PFSK-1 (cell line): Measurements from ENCODE around the gene PCA3.

Source experiments
- FOXP2 ChIP-seq: optimal IDR thresholded peaks from 2 replicates; pipeline ENCODE3; 2011; ENCODE audit warnings: borderline replicate concordance, control low read depth, inconsistent platforms; ENCODE audit not compliant: insufficient read depth; ENCODE audit errors: extremely low read length, extremely low read depth
- POLR2AphosphoS5 ChIP-seq: IDR thresholded peaks from 2 replicates; pipeline ENCODE4 v1.6.1; 2012; ENCODE audit warnings: low read depth, mild to moderate bottlenecking, control low read depth, low read length, moderate library complexity
- SIN3A ChIP-seq: IDR thresholded peaks from 2 replicates; pipeline ENCODE4 v1.6.1; 2012; ENCODE audit warnings: mild to moderate bottlenecking, low read length, moderate library complexity, borderline replicate concordance; ENCODE audit not compliant: insufficient read depth
- TAF1 ChIP-seq: IDR thresholded peaks from 2 replicates; pipeline ENCODE4 v1.6.1; 2012; ENCODE audit warnings: low read length, control low read depth, borderline replicate concordance; ENCODE audit not compliant: insufficient read depth
- TF ChIP-seq, protein P1 (sequence below), 2 experiments: IDR thresholded peaks; 2 replicates each; pipeline versions ENCODE4 v1.6.1 to v1.8.0; 2011 to 2012; ENCODE audit warnings: low read depth in 2 of 2, low read length in 2 of 2, control low read depth in 1 of 2, inconsistent platforms in 1 of 2, mild to moderate bottlenecking in 1 of 2, moderate library complexity in 1 of 2; ENCODE audit not compliant: insufficient read depth in 1 of 2

PCA3 gene

DNA sequence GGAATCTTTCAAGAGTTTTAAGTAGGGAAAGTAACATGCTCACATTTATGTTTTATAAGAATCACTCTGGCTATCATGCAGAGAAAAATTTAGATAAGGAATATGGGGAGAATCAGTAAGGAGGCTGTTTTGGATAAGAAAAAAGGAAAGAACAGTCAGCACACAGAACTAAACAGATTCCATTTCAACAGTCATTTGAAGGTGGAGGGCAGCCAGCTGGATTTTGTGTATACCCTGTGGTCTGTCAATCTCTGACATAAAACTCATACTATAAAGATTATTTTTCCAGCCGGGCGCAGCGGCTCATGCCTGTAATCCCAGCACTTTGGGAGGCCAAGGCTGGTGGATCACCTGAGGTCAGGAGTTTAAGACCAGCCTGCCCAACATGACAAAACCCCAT lies 64.2 kb downstream of the PCA3 start:
- TF ChIP-seq POLR2AphosphoS5, result no peak
- TF ChIP-seq, protein P1, sequence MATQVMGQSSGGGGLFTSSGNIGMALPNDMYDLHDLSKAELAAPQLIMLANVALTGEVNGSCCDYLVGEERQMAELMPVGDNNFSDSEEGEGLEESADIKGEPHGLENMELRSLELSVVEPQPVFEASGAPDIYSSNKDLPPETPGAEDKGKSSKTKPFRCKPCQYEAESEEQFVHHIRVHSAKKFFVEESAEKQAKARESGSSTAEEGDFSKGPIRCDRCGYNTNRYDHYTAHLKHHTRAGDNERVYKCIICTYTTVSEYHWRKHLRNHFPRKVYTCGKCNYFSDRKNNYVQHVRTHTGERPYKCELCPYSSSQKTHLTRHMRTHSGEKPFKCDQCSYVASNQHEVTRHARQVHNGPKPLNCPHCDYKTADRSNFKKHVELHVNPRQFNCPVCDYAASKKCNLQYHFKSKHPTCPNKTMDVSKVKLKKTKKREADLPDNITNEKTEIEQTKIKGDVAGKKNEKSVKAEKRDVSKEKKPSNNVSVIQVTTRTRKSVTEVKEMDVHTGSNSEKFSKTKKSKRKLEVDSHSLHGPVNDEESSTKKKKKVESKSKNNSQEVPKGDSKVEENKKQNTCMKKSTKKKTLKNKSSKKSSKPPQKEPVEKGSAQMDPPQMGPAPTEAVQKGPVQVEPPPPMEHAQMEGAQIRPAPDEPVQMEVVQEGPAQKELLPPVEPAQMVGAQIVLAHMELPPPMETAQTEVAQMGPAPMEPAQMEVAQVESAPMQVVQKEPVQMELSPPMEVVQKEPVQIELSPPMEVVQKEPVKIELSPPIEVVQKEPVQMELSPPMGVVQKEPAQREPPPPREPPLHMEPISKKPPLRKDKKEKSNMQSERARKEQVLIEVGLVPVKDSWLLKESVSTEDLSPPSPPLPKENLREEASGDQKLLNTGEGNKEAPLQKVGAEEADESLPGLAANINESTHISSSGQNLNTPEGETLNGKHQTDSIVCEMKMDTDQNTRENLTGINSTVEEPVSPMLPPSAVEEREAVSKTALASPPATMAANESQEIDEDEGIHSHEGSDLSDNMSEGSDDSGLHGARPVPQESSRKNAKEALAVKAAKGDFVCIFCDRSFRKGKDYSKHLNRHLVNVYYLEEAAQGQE (IDR thresholded peaks at IDR 0.05; ENCODE audit: insufficient read depth in 1 of 2, low read depth in 2 of 2, low read length in 2 of 2), result no peak
- no peak for TF ChIP-seq TAF1
- no peak for TF ChIP-seq FOXP2
- no peak for TF ChIP-seq SIN3A

DNA sequence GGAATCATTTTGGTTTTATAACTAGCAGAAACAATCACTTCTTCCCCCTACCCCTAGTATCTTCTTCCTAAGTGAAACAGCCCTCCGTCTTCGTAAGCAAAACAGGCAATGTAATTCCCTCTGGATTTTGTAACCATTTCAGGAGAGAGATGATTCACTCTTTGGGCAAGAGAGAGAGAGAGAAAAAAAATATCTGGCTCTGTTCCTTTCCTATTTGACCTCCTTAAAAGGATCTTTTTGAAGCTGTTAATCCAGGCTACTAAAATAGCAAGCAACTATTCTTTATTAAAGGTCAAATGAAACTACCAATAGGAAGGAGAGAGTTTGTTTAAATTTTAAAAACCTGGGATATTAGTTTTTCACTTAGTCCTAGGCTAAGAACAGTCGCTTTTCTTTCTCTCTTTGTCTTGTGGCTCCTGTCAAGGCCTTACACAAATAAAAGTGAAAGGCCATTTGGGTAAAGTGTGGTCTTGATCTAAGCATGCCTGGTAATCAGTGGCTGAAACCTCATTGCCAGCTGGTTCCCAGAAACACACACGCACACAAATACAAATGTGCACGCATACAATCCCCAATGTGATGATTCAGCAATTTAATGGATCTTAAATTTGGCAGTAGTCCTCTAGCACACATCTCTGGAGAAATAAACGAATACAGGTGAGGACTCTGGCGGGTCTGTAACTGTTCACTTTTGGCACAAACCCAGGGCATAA lies 71.5 kb downstream of the PCA3 start:
- no peak for TF ChIP-seq POLR2AphosphoS5
- TF ChIP-seq SIN3A, result no peak
- no peak for TF ChIP-seq FOXP2
- no peak for TF ChIP-seq TAF1
- TF ChIP-seq, protein P1 (IDR thresholded peaks at IDR 0.05; ENCODE audit: insufficient read depth in 1 of 2, low read depth in 2 of 2, low read length in 2 of 2), result no peak
